ENCODE results near the gene ZNF420. TPM values are rescaled to one million over a fixed set of nuclear protein-coding genes. Genes with fewer than 3 reads are reported as not detected.

Gene ZNF420
- 8.1 and 10.1 TPM in 2 replicates for total RNA-seq

GRCh38 chr19:37077934-37078716, at the start of gene ZNF420:
ZNF420 (plus strand) TSS chr19:37078433; CDS start chr19:37089119, 10,686 bp downstream.

GRCh38 chr19:37172368-37173366, 94.4 kb downstream of the ZNF420 start, which contains the start of gene ZNF585A:
ZNF585A (minus strand) TSS chr19:37172695; CDS start chr19:37169910, 2,785 bp downstream.

Other genes starting within 250 kb of the ZNF420 start
- gene ZNF790, start 240.0 kb upstream of the ZNF420 start, total RNA-seq, result 7.4 and 8.1 TPM in 2 replicates
- 1.8 and 2.3 TPM in 2 replicates for gene ZNF345, start 227.6 kb upstream of the ZNF420 start, total RNA-seq
- 2.6 and 3.4 TPM in 2 replicates for gene ZNF829, start 162.1 kb upstream of the ZNF420 start, total RNA-seq
- gene ZNF568, start 162.1 kb upstream of the ZNF420 start, total RNA-seq, result 14.8 and 16.2 TPM in 2 replicates
- gene ZNF585A, start 94.3 kb downstream of the ZNF420 start, total RNA-seq, result 8.9 and 9.2 TPM in 2 replicates
- gene ZNF585B, start 132.1 kb downstream of the ZNF420 start, total RNA-seq, result 25.9 and 26.0 TPM in 2 replicates
- 8.1 and 8.2 TPM in 2 replicates for gene ZNF383, start 139.8 kb downstream of the ZNF420 start, total RNA-seq